Natural killer cell (primary cell): ENCODE measurements around the gene EFS. TPM values are rescaled to one million over a fixed set of nuclear protein-coding genes. Genes with fewer than 3 reads are reported as not detected.

Experiments
- ATAC-seq, 3 donors: fragments of 150-1000 bp in 2 of 3; fragments of 200-7000 bp in 1 of 3; cut with Tn5 transposase; 1 replicate in 1 of 3; 2 replicates in 2 of 3; pipeline ENCODE4 v1.10.0; 2021; ENCODE audit warnings: mild to moderate bottlenecking in 2 of 3, moderate library complexity in 2 of 3
- DNase-seq, 2 donors: peaks; one replicate each; pipeline versions ENCODE4 v3.0.0 to v3.0.0-alpha.2; 2013 to 2021; ENCODE audit warnings: mixed read lengths in 1 of 2
- H3K27ac ChIP-seq: one replicate; pipeline ENCODE4 v1.5.1; 2013; ENCODE audit warnings: mild to moderate bottlenecking, low read length
- H3K27me3 ChIP-seq: one replicate; pipeline ENCODE4 v1.6.1; 2013; ENCODE audit warnings: low read length; ENCODE audit not compliant: control insufficient read depth, insufficient read depth
- H3K36me3 ChIP-seq: one replicate; pipeline ENCODE4 v1.6.1; 2013; ENCODE audit warnings: low read length; ENCODE audit not compliant: control insufficient read depth, insufficient read depth
- H3K4me1 ChIP-seq: one replicate; pipeline ENCODE4 v1.6.1; 2013; ENCODE audit warnings: low read length; ENCODE audit not compliant: control insufficient read depth, insufficient read depth
- H3K4me3 ChIP-seq: one replicate; pipeline ENCODE4 v1.5.1; 2013; ENCODE audit warnings: low read length
- H3K9me3 ChIP-seq: one replicate; pipeline ENCODE4 v1.6.1; 2013; ENCODE audit warnings: low read length; ENCODE audit not compliant: control insufficient read depth, insufficient read depth
- H3K27ac Mint-ChIP-seq, 2 donors: one replicate each; pipeline ENCODE4 v1.8.0; 2022; ENCODE audit warnings: mild to moderate bottlenecking in 2 of 2, mixed read lengths in 2 of 2, moderate library complexity in 1 of 2
- H3K27me3 Mint-ChIP-seq, 2 donors: one replicate each; pipeline ENCODE4 v1.8.0; 2022; ENCODE audit warnings: low read depth in 2 of 2, mixed read lengths in 2 of 2
- H3K36me3 Mint-ChIP-seq: one replicate; pipeline ENCODE4 v1.8.0; 2022; ENCODE audit warnings: mixed read lengths
- H3K4me1 Mint-ChIP-seq, 2 donors: one replicate each; pipeline ENCODE4 v1.8.0; 2022; ENCODE audit warnings: mixed read lengths in 2 of 2
- H3K4me3 Mint-ChIP-seq: one replicate; pipeline ENCODE4 v1.8.0; 2022; ENCODE audit warnings: mild to moderate bottlenecking, moderate library complexity, mixed read lengths
- H3K9me3 Mint-ChIP-seq, 2 donors: one replicate each; pipeline ENCODE4 v1.8.0; 2022; ENCODE audit warnings: mixed read lengths in 2 of 2
- whole genome bisulfite sequencing: methylation state at CpG from one replicate; pipeline ENCODE4 v1.1.7; 2013; ENCODE audit warnings: missing lambda C conversion rate; ENCODE audit not compliant: insufficient coverage; 5-methylcytosine and 5-hydroxymethylcytosine counted together
- intact Hi-C: fragments of 100-400 bp; cut with micrococcal nuclease; formaldehyde crosslinking; loops from one replicate; pipeline ENCODE4 v1.14.2; 2022
- total RNA-seq, 4 donors: library from RNA; stranded (reverse); fragments of 120-200 nt in 1 of 4; gene quantifications; one replicate each; pipeline versions ENCODE4 v1.2.3 to v1.2.4, GENCODE V29; 2013 to 2022
- TF ChIP-seq, protein P1 (sequence below): fragments of 200-600 bp; IDR thresholded peaks from one replicate; pipeline ENCODE4 v1.8.0; 2022; ENCODE audit warnings: antibody characterized with exemption

The EFS gene
- total RNA-seq, 3 donors from 2014 or later (not counting 1 experiment from before 2014, with no cell fraction given) = not detected

DNA sequence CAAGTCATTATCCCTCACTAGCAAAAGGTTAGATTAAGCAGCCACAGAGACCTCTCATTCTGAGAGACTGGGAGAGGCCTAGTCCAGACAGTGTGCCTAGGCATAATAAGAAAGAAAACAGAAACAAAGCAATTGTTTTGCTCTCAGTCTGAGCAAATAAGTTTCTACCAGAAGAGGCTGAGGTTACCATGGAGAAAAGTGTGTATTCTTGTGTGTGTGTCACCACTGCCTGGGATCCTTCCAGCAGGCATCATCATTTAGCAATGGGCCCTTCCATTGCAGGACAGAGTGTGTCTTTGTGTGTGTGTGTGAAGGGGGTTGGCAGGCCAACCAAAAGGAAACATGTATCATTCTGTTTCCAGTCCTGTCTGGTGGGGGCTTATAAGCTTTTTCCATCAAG is 3.7 kb downstream of the EFS start:
- no peak for ATAC-seq
- no peak overlapping the region for H3K27ac Mint-ChIP-seq

DNA sequence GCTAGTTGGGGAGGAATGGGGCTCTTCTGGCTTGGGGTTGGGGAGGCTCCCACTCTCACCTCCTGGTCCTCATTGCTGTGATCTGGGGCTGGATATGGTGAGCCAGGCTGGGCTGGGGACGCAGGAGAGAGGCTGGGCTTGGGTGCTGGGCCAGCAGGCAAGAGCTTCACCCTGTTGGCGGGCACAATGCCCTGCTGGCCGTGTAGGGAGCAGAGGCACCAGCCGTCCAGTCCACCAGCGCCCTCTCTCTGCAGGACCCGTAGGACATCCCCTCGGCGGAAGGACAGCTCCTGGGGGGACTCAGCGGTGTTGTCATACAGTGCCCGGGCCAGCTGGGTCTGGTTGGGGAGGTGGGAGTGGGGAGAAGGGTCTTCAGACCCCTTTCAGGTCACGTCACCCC is 4.5 kb downstream of the EFS start:
- intact Hi-C loops = no loop called here
- WGBS = 81% methylated on average over 11 of the region's 11 CpGs
- no peak for DNase-seq

More for the DNA sequence above, 3.7 kb downstream of the EFS start:
- Mint-ChIP-seq H3K9me3 (no peaks in the 10 kb centered on the region), H3K4me3 (no peak overlapping the region), H3K27me3 (peaks cover 11 to 13% of the 10 kb centered on the region in 2 donors), H3K4me1 (no peaks in the 10 kb centered on the region), H3K36me3 (no peaks in the 10 kb centered on the region)
- Histone ChIP-seq H3K4me1 (no peaks in the 10 kb centered on the region), H3K36me3 (no peaks in the 10 kb centered on the region), H3K27me3 (peaks cover 5% of the 10 kb centered on the region), H3K4me3 (no peak overlapping the region), H3K9me3 (no peaks in the 10 kb centered on the region), H3K27ac (no peak overlapping the region)
- intact Hi-C loops = no loop called here
- no peak for DNase-seq
- TF ChIP-seq, protein P1, sequence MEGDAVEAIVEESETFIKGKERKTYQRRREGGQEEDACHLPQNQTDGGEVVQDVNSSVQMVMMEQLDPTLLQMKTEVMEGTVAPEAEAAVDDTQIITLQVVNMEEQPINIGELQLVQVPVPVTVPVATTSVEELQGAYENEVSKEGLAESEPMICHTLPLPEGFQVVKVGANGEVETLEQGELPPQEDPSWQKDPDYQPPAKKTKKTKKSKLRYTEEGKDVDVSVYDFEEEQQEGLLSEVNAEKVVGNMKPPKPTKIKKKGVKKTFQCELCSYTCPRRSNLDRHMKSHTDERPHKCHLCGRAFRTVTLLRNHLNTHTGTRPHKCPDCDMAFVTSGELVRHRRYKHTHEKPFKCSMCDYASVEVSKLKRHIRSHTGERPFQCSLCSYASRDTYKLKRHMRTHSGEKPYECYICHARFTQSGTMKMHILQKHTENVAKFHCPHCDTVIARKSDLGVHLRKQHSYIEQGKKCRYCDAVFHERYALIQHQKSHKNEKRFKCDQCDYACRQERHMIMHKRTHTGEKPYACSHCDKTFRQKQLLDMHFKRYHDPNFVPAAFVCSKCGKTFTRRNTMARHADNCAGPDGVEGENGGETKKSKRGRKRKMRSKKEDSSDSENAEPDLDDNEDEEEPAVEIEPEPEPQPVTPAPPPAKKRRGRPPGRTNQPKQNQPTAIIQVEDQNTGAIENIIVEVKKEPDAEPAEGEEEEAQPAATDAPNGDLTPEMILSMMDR = no peak

DNA sequence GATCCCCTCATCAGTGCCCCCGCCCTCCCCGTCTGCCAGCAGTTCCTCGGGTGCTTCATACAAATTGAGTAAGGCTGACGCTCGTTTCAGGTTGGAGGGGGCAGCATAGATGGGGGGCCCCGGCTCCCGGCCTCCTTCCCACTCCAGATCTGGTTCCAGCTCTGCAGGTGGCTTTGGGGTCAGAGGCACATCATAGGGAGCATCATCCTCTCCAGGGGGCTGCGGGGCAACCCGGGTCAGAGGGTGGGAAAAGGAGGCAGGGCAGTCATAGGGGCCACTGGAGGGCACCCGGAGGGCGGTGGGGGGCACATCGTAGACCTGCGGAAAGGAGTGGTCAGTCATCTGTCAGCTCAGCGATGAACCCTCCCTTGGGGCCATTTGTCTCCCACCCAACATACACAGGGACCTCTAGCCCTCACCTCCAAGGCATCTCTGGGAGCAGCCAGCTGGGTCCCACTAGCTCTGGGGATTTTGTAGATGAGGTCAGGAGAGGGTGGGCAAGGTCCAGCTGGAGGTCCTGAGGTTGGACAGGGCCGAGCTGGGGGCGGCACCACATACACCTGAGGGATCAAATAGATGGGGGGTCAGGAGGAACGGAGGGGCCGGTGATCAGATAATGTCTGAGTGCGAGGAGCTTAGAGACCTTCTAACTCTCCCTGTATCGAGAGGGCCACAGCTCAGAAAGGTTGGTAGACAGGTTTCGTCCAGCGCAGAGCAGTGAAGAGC is 5.1 kb downstream of the EFS start:
- Histone ChIP-seq H3K9me3 (no peaks in the 10 kb centered on the region), H3K27ac (no peak overlapping the region), H3K4me1 (no peaks in the 10 kb centered on the region), H3K36me3 (no peaks in the 10 kb centered on the region), H3K4me3 (no peak overlapping the region), H3K27me3 (peaks cover 5% of the 10 kb centered on the region)
- Mint-ChIP-seq H3K4me3 (no peak overlapping the region), H3K9me3 (no peaks in the 10 kb centered on the region), H3K27me3 (peaks cover 17 to 19% of the 10 kb centered on the region in 2 donors), H3K36me3 (no peaks in the 10 kb centered on the region), H3K4me1 (no peaks in the 10 kb centered on the region), H3K27ac (no peak overlapping the region)
- intact Hi-C loops = no loop called here
- TF ChIP-seq, protein P1 = no peak
- DNase-seq (no peak), ATAC-seq (no peak)
- WGBS = 89% methylated on average over 22 of the region's 22 CpGs

More for the DNA sequence above, 4.5 kb downstream of the EFS start:
- Mint-ChIP-seq H3K4me3 (no peak overlapping the region), H3K27ac (no peak overlapping the region), H3K4me1 (no peaks in the 10 kb centered on the region), H3K27me3 (peaks cover 12 to 16% of the 10 kb centered on the region in 2 donors), H3K36me3 (no peaks in the 10 kb centered on the region), H3K9me3 (no peaks in the 10 kb centered on the region)
- Histone ChIP-seq H3K27me3 (peaks cover 5% of the 10 kb centered on the region), H3K4me3 (no peak overlapping the region), H3K27ac (no peak overlapping the region), H3K36me3 (no peaks in the 10 kb centered on the region), H3K4me1 (no peaks in the 10 kb centered on the region), H3K9me3 (no peaks in the 10 kb centered on the region)
- TF ChIP-seq, protein P1 = no peak
- ATAC-seq = no peak

DNA sequence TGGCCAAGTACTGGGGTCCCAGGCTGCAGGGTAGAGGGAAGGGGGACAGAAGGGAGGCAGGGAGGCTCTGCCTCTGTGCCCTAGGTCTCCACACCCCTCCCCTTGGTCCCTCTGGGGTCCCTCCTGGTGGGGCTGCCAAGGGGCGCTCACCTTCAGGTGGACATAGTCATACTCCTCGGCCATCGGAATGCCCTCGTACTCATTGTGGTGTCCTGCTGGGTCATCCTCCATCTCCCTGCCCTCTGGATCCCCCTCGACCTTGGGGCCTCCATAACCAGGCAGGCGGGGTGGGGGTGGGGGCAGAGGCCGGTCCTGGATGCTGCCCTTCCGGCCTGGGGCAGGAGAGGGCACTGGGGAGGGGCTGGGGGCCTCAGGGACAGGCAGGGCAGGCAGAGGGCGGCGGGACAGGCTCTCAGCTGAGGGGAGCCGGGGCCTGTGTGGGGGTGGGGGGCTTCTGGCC is 5.8 kb downstream of the EFS start:
- intact Hi-C loops = no loop called here
- no peaks in the 10 kb centered on the region for H3K9me3 Mint-ChIP-seq
- Histone ChIP-seq H3K4me3 (no peak overlapping the region), H3K4me1 (no peaks in the 10 kb centered on the region), H3K27me3 (peaks cover 5% of the 10 kb centered on the region), H3K36me3 (no peaks in the 10 kb centered on the region), H3K9me3 (no peaks in the 10 kb centered on the region), H3K27ac (no peak overlapping the region)
- DNase-seq = no peak
- TF ChIP-seq, protein P1 = no peak
- peaks cover 17 to 18% of the 10 kb centered on the region in 2 donors for H3K27me3 Mint-ChIP-seq
- H3K4me1 Mint-ChIP-seq = no peaks in the 10 kb centered on the region
- ATAC-seq = no peak
- no peak overlapping the region for H3K4me3 Mint-ChIP-seq
- H3K27ac Mint-ChIP-seq = no peak overlapping the region
- 85% methylated on average over 11 of the region's 11 CpGs for WGBS
- no peaks in the 10 kb centered on the region for H3K36me3 Mint-ChIP-seq
